ENCODE data around the gene DGKG.

Gene DGKG

GRCh38 chr3:186273586-186273985 lies 88.4 kb downstream of the DGKG start:
- DNase-seq (ENCODE audit: low spot score): no peak

- no peak for DNase-seq (ENCODE audit: low spot score)
Observed at GRCh38 chr3:186270701-186271100, 91.3 kb downstream of the DGKG start.

GRCh38 chr3:186268616-186269448 lies 93.2 kb downstream of the DGKG start:
- DNase-seq (ENCODE audit: low spot score): no peak

- DNase-seq (ENCODE audit: low spot score): no peak
Observed at GRCh38 chr3:186267758-186268157, 94.3 kb downstream of the DGKG start.

- no peak for DNase-seq (ENCODE audit: low spot score)
Observed at GRCh38 chr3:186264608-186265400, 97.2 kb downstream of the DGKG start.

- DNase-seq (ENCODE audit: low spot score): no peak
Observed at GRCh38 chr3:186261638-186262037, 100.4 kb downstream of the DGKG start.

GRCh38 chr3:186260726-186261125 lies 101.3 kb downstream of the DGKG start:
- DNase-seq (ENCODE audit: low spot score): no peak

- peak; percentile 64 for DNase-seq (ENCODE audit: low spot score)
Observed at GRCh38 chr3:186259612-186260383, 102.2 kb downstream of the DGKG start.

GRCh38 chr3:186258968-186259367 lies 103.1 kb downstream of the DGKG start:
- no peak for DNase-seq (ENCODE audit: low spot score)

- no peak for DNase-seq (ENCODE audit: low spot score)
Observed at GRCh38 chr3:186257866-186258265, 104.2 kb downstream of the DGKG start.

GRCh38 chr3:186255703-186256331 lies 106.2 kb downstream of the DGKG start:
- no peak for DNase-seq (ENCODE audit: low spot score)

GRCh38 chr3:186254676-186255650 lies 107.1 kb downstream of the DGKG start:
- no peak for DNase-seq (ENCODE audit: low spot score)

- no peak for DNase-seq (ENCODE audit: low spot score)
Observed at GRCh38 chr3:186251948-186252619, 110.0 kb downstream of the DGKG start.

- no peak for DNase-seq (ENCODE audit: low spot score)
Observed at GRCh38 chr3:186248850-186249249, 113.2 kb downstream of the DGKG start.

GRCh38 chr3:186247821-186248814 lies 113.9 kb downstream of the DGKG start:
- DNase-seq (ENCODE audit: low spot score): no peak

GRCh38 chr3:186246941-186247340 lies 115.1 kb downstream of the DGKG start:
- no peak for DNase-seq (ENCODE audit: low spot score)

- DNase-seq (ENCODE audit: low spot score): no peak
Observed at GRCh38 chr3:186244016-186244415, 118.0 kb downstream of the DGKG start.

- peak; percentile 20 for DNase-seq (ENCODE audit: low spot score)
Observed at GRCh38 chr3:186241910-186242821, 119.9 kb downstream of the DGKG start.

Measured in CD4-positive, alpha-beta T cell treated with Interleukin-15 for 4 hours (primary cell).